Endothelial cell of umbilical vein (primary cell): ENCODE measurements around the gene FSTL1.

ENCODE experiments used
- FOS ChIP-seq: IDR thresholded peaks from 2 replicates; pipeline ENCODE4 v1.6.1; 2011; ENCODE audit warnings: mild to moderate bottlenecking, low read length, moderate library complexity, borderline replicate concordance; ENCODE audit not compliant: insufficient read depth
- POLR2A ChIP-seq: IDR thresholded peaks from 2 replicates; pipeline ENCODE4 v1.6.1; 2012; ENCODE audit warnings: low read depth, mild to moderate bottlenecking, control low read depth, low read length
- POLR2AphosphoS5 ChIP-seq: IDR thresholded peaks from 2 replicates; pipeline ENCODE4 v1.6.1; 2012; ENCODE audit warnings: low read depth, mild to moderate bottlenecking, control low read depth, low read length, moderate library complexity; ENCODE audit not compliant: insufficient read depth
- TF ChIP-seq, protein P1 (sequence below), 2 donors: IDR thresholded peaks; 1 replicate in 1 of 2; 2 replicates in 1 of 2; pipeline ENCODE4 v1.5.1; 2011; ENCODE audit warnings: low read length in 2 of 2, mild to moderate bottlenecking in 2 of 2, moderate library complexity in 2 of 2, control low read depth in 1 of 2, inconsistent platforms in 1 of 2, low read depth in 1 of 2; ENCODE audit not compliant: insufficient read depth in 1 of 2; ENCODE audit errors: extremely low read depth in 1 of 2

- TF ChIP-seq POLR2A (no peak), POLR2AphosphoS5 (no peak), FOS (no peak)
- TF ChIP-seq, protein P1, sequence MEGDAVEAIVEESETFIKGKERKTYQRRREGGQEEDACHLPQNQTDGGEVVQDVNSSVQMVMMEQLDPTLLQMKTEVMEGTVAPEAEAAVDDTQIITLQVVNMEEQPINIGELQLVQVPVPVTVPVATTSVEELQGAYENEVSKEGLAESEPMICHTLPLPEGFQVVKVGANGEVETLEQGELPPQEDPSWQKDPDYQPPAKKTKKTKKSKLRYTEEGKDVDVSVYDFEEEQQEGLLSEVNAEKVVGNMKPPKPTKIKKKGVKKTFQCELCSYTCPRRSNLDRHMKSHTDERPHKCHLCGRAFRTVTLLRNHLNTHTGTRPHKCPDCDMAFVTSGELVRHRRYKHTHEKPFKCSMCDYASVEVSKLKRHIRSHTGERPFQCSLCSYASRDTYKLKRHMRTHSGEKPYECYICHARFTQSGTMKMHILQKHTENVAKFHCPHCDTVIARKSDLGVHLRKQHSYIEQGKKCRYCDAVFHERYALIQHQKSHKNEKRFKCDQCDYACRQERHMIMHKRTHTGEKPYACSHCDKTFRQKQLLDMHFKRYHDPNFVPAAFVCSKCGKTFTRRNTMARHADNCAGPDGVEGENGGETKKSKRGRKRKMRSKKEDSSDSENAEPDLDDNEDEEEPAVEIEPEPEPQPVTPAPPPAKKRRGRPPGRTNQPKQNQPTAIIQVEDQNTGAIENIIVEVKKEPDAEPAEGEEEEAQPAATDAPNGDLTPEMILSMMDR (IDR thresholded peaks at IDR 0.05; ENCODE audit: extremely low read depth in 1 of 2, insufficient read depth in 1 of 2, low read depth in 1 of 2, low read length in 2 of 2), result no peak
Measured at GRCh38 chr3:120442975-120443517, 7.7 kb downstream of the FSTL1 start.
